Endodermal cell (in vitro differentiated cells): Measurements from ENCODE around the gene DLG5. TPM values are rescaled to one million over a fixed set of nuclear protein-coding genes. Genes with fewer than 3 reads are reported as not detected.

ENCODE experiments used
- DNase-seq: peaks from one replicate; pipeline ENCODE4 v3.0.0-alpha.2; 2017
- H3K27ac ChIP-seq: 2 replicates; pipeline ENCODE4 v1.5.1; 2013; ENCODE audit warnings: mild to moderate bottlenecking, low read depth, low read length, moderate library complexity
- H3K27me3 ChIP-seq: 2 replicates; pipeline ENCODE4 v1.6.1; 2013; ENCODE audit warnings: mild to moderate bottlenecking, low read length, moderate library complexity; ENCODE audit not compliant: insufficient read depth, control insufficient read depth, poor library complexity, severe bottlenecking
- H3K36me3 ChIP-seq: 2 replicates; pipeline ENCODE4 v1.7.0; 2013; ENCODE audit warnings: mild to moderate bottlenecking, low read length, moderate library complexity; ENCODE audit not compliant: control insufficient read depth, insufficient read depth
- H3K4me1 ChIP-seq: one replicate; pipeline ENCODE4 v1.7.0; 2013; ENCODE audit warnings: low read length; ENCODE audit not compliant: control insufficient read depth, insufficient read depth
- H3K4me3 ChIP-seq: 2 replicates; pipeline ENCODE4 v1.5.1; 2013; ENCODE audit warnings: mild to moderate bottlenecking, low read length, moderate library complexity
- H3K9ac ChIP-seq: 2 replicates; pipeline ENCODE4 v1.6.1; 2013; ENCODE audit warnings: mild to moderate bottlenecking, low read length, moderate library complexity; ENCODE audit not compliant: poor library complexity, severe bottlenecking; ENCODE audit errors: extremely low read depth
- H3K9me3 ChIP-seq: 2 replicates; pipeline ENCODE4 v1.6.1; 2013; ENCODE audit warnings: mild to moderate bottlenecking, low read length, moderate library complexity; ENCODE audit not compliant: control insufficient read depth
- H3K27ac Mint-ChIP-seq: 2 replicates; pipeline ENCODE4 v1.8.0; 2020; ENCODE audit warnings: mixed read lengths
- H3K27me3 Mint-ChIP-seq: 2 replicates; pipeline ENCODE4 v1.8.0; 2021; ENCODE audit warnings: mild to moderate bottlenecking, mixed read lengths; ENCODE audit not compliant: insufficient read depth
- H3K36me3 Mint-ChIP-seq: 2 replicates; pipeline ENCODE4 v1.8.0; 2020; ENCODE audit warnings: low read depth, mixed read lengths
- H3K4me1 Mint-ChIP-seq: 2 replicates; pipeline ENCODE4 v1.8.0; 2020; ENCODE audit warnings: mixed read lengths
- H3K4me3 Mint-ChIP-seq: 2 replicates; pipeline ENCODE4 v1.8.0; 2020; ENCODE audit warnings: mild to moderate bottlenecking, moderate library complexity, mixed read lengths
- H3K9me3 Mint-ChIP-seq: 2 replicates; pipeline ENCODE4 v1.8.0; 2020; ENCODE audit warnings: mild to moderate bottlenecking, mixed read lengths
- CTCF ChIP-seq: fragments of 200-600 bp; sonication (generic); conservative IDR thresholded peaks from 2 replicates; pipeline ENCODE4 v1.5.0; 2021; ENCODE audit warnings: antibody characterized with exemption, mild to moderate bottlenecking
- WGBS, 2 experiments: methylation state at CpG; one replicate each; pipeline versions ENCODE4 v1.1.5 to v1.1.7; 2013; ENCODE audit warnings: missing lambda C conversion rate in 2 of 2, mixed read lengths in 1 of 2; ENCODE audit not compliant: insufficient coverage in 1 of 2, insufficient read length in 1 of 2; 5-methylcytosine and 5-hydroxymethylcytosine counted together
- total RNA-seq, 2 donors: library from RNA; stranded (reverse); fragmentation: NEBNext Ultra II Directional in 1 of 2; extraction: Animal tissue kit (Norgen Biotek cat#: 25700) in 1 of 2; gene quantifications; 2 replicates in 1 of 2; 3 replicates in 1 of 2; pipeline ENCODE4 v1.2.1, GENCODE V29; 2021

DLG5 gene
- total RNA-seq, 2 donors from 2014 or later = 79.4 to 83.4 TPM

GRCh38 chr10:77907462-77907861 is 19.1 kb downstream of the DLG5 start:
- H3K4me3 ChIP-seq = no peak overlapping the region

DNA sequence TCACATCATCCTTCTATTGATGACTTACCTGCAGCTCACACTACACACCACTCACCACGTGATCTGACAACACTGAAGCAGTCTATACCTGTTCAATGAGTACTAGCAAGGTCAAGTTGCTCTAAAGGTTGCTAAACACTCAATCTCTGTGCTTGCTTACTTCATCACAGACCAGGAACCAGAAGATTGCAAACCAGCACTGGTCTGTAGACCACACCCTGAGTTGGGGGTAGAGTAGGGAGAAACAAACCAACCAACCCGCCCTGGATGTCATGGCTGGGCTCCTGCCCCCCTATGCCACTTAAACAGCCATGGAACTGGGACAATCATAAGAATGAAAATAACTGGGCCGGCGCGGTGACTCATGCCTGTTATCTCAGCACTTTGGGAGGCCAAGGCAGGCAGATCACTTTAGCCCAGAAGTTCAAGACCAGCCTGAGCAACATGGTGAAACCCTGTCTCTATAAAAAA is 19.6 kb downstream of the DLG5 start:
- Mint-ChIP-seq H3K9me3 (no peaks in the 10 kb centered on the region), H3K27ac (no peak overlapping the region), H3K4me1 (peaks cover 38% of the 10 kb centered on the region), H3K4me3 (no peak overlapping the region), H3K36me3 (peaks cover 21% of the 10 kb centered on the region), H3K27me3 (no peaks in the 10 kb centered on the region)
- TF ChIP-seq CTCF = no peak
- Histone ChIP-seq H3K9ac (no peak overlapping the region), H3K27ac (no peak overlapping the region), H3K4me3 (no peak overlapping the region), H3K9me3 (no peaks in the 10 kb centered on the region), H3K4me1 (peaks cover 13% of the 10 kb centered on the region), H3K27me3 (no peaks in the 10 kb centered on the region), H3K36me3 (no peaks in the 10 kb centered on the region)
- WGBS, 2 experiments = 97 to 98% methylated on average over 5 of the region's 5 CpGs
- no peak for DNase-seq

More at GRCh38 chr10:77907462-77907861, 19.1 kb downstream of the DLG5 start:
- Mint-ChIP-seq H3K27me3 (no peaks in the 10 kb centered on the region), H3K4me1 (peaks cover 34% of the 10 kb centered on the region), H3K9me3 (no peaks in the 10 kb centered on the region), H3K36me3 (peaks cover 21% of the 10 kb centered on the region), H3K4me3 (no peak overlapping the region), H3K27ac (no peak overlapping the region)
- H3K4me1 ChIP-seq = peaks cover 13% of the 10 kb centered on the region
- no peak for TF ChIP-seq CTCF
- DNase-seq = no peak
- 85 to 99% methylated on average over 1 to 3 of the region's 3 CpGs for WGBS, 2 experiments
- no peaks in the 10 kb centered on the region for H3K9me3 ChIP-seq
- no peaks in the 10 kb centered on the region for H3K27me3 ChIP-seq
- H3K9ac ChIP-seq = no peak overlapping the region
- H3K36me3 ChIP-seq = no peaks in the 10 kb centered on the region
- H3K27ac ChIP-seq = no peak overlapping the region

DNA sequence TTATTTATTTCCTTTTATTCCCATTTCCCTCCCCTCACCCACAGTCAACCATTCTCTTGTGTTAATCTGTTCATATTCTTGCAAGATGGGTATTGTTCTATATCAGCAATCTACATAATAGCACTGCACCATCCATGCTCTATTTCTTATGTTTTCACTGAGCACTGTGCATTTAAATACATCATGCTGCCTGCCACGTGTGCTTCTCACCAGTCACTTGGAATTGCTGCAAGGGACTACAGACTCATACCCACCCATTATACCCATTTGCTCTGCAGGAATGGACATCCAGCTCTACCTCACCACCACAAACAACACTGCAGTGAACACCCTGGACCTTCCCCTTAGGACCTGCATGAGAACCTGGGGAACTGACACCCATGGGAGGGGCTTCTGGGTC is 20.8 kb downstream of the DLG5 start:
- peaks cover 13% of the 10 kb centered on the region for H3K4me1 ChIP-seq
- H3K36me3 ChIP-seq = no peaks in the 10 kb centered on the region
- H3K27me3 ChIP-seq = no peaks in the 10 kb centered on the region
- H3K4me3 ChIP-seq = no peak overlapping the region
- WGBS, 2 experiments = 83 to 90% methylated on average over 1 of the region's 1 CpG
- no peak for TF ChIP-seq CTCF
- Mint-ChIP-seq H3K4me1 (peaks cover 36% of the 10 kb centered on the region), H3K27me3 (no peaks in the 10 kb centered on the region), H3K4me3 (no peak overlapping the region), H3K9me3 (no peaks in the 10 kb centered on the region), H3K36me3 (peaks cover 24% of the 10 kb centered on the region), H3K27ac (no peak overlapping the region)
- no peak for DNase-seq
- H3K9me3 ChIP-seq = no peaks in the 10 kb centered on the region
- H3K9ac ChIP-seq = no peak overlapping the region
- no peak overlapping the region for H3K27ac ChIP-seq
